Fibroblast of skin of abdomen (primary cell): Measurements from ENCODE around the gene LRBA.
"Not testable (repeated sequence)": the region's sequence is repeated elsewhere in the genome, so short reads cannot be mapped to it uniquely, and the experiment has no call there.

Source experiments
- DNase-seq: peaks from one replicate; pipeline ENCODE4 v3.0.0-alpha.2; 2013

The LRBA gene

DNA sequence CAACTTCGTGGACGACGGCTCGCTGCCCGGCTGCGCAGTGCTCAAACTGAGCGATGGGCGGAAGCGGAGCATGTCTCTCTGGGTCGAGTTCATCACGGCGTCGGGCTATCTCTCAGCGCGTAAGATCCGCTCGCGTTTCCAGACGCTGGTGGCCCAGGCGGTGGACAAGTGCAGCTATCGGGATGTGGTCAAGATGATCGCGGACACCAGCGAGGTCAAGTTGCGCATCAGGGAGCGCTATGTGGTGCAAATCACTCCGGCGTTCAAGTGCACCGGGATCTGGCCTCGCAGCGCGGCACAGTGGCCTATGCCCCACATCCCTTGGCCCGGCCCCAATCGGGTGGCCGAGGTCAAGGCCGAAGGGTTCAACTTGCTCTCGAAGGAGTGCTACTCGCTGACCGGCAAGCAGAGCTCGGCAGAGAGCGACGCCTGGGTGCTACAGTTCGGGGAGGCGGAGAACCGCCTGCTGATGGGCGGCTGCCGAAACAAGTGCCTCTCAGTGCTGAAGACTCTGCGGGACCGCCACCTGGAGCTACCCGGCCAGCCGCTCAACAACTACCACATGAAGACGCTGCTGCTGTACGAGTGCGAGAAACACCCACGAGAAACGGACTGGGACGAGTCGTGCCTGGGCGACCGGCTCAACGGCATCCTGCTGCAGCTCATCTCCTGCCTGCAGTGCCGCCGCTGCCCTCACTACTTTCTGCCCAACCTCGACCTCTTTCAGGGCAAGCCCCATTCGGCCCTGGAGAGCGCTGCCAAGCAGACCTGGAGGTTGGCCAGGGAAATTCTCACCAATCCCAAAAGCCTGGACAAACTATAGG is 431.6 kb downstream of the LRBA start:
- DNase-seq = peak; percentile 23

DNA sequence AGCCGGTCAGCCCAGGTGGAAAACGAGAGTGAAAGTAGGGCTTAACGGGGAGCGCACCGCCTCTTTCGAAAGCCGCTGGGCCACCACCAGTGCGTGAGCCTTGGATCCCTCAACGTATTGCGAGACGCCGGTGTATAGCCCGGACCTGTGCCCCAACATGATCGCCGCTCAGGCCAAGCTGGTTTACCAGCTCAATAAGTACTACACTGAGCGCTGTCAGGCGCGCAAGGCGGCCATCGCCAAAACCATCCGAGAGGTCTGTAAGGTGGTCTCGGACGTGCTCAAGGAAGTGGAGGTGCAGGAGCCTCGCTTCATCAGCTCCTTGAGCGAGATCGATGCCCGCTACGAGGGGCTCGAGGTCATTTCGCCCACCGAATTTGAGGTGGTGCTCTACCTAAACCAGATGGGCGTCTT is 432.2 kb downstream of the LRBA start:
- DNase-seq = peak; percentile 8

DNA sequence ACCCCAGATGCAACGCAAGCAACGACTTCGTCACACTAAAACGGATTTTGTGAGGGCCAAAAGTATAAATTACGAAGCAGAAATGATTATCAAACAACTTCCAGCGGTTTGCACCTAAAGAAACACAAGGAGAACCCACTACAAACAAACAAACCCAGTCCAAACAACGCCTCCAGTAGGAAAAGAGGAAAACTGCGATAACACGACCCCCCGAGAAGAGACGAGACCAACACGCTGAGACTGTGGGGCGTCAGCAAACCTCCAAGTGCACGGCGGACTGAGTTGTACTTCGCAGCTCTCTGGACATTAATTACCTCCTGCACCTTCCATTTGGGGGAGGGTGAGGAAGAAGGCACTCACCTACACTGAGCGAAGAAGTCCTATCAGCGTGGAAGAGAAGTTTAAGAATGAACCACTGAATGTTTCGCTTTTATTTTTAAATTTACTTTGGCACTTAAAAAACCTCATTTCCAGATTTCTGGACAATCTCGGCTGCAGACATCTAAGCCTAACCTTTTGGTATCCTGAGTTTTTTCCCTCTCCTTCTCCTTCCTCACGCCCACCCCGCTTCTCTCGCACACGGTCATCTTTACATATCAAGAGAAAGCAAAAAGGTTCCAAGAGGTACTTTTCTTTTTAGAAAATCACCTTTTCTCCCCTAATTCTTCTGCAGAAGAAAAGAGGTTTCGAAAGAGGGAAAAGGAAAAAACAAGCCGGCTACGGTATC is 432.8 kb downstream of the LRBA start, which contains the start of gene MAB21L2:
TSS of gene MAB21L2 (plus strand) at position 6 of the 727 bp plus-strand sequence. CDS start 879 bp downstream, outside the sequence.
- no peak for DNase-seq

GRCh38 chr4:150581641-150582051 is 433.4 kb downstream of the LRBA start:
- DNase-seq = peak; percentile 65

GRCh38 chr4:150581056-150581605 is 434.0 kb downstream of the LRBA start:
- no peak for DNase-seq

GRCh38 chr4:150580306-150580705 is 434.8 kb downstream of the LRBA start:
- no peak for DNase-seq

GRCh38 chr4:150579551-150580234 is 435.4 kb downstream of the LRBA start:
- peak; percentile 33 for DNase-seq

GRCh38 chr4:150578745-150579501 is 436.2 kb downstream of the LRBA start:
- peak; percentile 46 for DNase-seq

DNA sequence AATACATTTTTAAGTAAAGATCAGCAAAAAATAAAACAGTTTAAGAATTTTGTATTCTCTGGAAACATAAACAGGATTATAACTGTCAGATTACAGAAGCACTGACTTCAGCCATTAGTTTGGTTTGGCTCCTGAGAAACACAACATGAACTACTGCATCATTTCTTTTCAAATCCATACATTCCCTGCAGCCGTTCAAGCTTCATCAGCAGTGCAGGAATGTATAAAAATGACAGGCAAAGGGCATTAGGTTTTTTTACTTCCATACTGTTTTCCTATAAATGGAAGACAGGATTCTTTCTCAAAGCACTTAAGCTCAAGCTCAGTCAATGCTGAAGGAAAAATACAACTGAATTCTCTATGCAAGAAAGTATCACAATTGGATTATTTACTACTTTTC is 437.3 kb downstream of the LRBA start:
- no peak for DNase-seq

DNA sequence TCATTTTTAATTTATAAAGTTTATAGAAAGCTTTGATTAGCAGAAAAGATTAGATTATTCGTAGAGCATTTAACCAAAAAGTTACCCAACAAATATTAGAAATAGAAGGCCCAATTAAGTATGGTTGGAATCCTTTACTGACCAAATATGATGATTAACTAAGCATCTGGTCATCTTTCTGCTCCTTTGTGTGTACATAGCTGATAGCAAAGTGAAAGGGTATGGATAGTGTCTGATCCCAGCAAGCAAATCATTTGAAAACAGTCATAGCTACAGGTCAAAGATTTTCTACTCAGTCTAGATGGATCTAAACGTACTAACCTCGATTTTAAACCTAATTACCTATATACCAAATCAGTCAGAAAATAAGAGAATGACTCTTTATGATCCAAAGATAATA is 440.4 kb downstream of the LRBA start:
- no peak for DNase-seq

GRCh38 chr4:150573534-150573933 is 441.6 kb downstream of the LRBA start:
- peak; percentile 63 for DNase-seq

- DNase-seq = no peak
Measured at GRCh38 chr4:150572704-150573504, 442.2 kb downstream of the LRBA start.

DNA sequence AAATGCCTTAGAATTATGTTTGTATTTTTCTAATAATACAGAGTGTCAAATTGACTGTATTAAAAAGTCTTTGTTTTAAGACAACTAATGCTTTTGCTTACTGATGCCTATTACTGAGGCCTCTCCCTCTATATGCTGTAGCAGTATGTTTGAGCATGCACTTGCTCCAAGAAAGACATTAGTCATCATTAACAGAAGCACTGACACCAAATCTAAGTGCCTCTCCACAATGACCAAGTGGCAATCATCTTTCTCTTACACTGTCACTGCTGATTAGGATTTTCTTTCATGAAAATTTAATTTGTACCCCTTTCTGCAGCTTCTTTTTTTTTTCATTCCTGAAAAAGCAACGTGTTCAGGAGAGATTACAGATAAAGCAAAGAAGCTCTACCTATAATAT is 444.2 kb downstream of the LRBA start:
- no peak for DNase-seq

DNA sequence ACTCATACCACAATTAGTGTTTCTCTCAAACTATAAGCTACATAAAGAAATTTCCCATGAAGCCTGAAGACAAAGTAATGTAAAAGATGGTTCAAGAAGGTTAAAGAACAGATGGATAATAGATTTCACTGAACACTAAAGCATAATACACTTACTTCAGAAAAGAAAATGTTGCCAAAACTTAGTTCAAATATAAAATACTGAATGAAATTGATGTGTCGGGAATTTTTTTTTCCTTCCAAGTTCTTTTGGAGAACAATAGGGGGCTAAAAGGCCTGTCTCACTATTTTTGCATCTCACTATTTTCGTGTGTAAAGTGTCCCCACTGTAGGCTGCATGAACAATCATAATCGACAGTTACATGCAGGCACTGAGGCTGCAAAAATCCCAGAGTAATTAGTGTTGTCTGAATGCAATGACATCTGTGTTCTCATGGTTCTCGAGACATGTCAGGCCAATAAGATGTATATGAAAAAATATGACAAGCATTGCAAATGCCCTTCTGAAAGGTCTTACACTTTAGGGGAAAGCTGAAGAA is 445.0 kb downstream of the LRBA start:
- DNase-seq = no peak

DNA sequence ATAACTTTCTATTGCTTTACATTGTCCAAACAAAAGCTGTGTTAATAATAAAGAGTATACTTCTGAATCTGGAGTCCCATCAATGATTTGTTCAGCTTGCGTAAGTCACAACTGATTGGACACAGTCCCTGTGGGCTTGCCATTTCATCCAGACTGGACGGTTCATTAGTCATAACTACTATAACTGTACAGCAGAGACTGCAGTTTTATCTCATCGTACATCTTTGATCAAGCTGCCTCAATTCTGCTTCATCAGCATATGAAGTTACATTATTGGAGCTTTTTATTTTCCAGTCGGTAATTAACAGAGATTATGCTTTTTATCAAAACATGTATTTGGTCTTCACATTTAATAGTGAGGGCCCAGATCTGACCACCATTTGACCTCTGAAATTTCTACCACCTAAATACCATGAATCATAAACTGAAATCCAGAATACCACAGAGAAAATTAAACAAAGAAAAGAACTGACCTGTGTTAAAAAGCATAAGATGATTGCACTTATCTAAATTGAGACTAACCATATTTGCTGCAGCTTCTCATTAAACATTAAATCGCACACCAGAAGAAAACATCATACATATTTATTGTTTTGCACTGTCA is 445.6 kb downstream of the LRBA start:
- DNase-seq = peak; percentile 53

GRCh38 chr4:150567070-150567469 is 448.0 kb downstream of the LRBA start:
- DNase-seq = no peak

- DNase-seq = not testable (repeated sequence)
Measured at GRCh38 chr4:150564967-150565366, 450.1 kb downstream of the LRBA start.

DNA sequence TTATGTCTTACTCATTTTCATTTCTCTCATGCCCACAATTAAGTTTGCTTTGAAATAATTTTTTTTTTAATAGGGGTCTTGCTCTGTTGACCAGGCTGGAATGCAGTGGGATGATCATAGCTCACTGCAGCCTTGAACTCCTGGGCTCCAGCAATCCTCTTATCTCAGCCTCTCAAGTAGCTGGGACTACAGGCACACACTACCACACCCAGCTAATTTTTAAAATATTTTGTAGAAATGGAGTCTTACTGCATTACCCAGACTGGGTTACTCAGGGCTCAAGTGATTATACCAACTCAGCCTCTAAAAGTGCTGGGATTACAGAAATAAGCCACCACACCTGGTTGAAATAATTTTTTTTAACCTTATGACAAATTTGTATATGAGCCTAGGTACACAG is 452.3 kb downstream of the LRBA start:
- no peak for DNase-seq

DNA sequence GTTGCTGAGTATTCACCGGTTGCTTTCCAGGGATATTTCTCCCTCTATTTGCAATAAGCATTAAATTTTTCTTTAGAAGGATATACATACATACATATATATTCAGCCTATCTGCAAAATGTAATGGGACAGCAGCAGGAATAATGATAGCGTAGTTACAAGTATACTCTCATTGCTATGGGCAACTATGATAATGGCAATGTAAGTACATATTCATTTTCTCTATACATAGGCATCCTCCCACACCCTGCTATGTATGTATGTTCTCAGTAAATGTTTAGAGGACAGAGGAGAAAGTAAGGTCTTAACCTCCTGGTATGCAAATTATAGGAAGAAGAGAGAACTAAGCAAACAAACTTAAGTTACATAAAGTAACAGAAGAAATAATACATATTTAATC is 452.8 kb downstream of the LRBA start:
- DNase-seq = no peak

DNA sequence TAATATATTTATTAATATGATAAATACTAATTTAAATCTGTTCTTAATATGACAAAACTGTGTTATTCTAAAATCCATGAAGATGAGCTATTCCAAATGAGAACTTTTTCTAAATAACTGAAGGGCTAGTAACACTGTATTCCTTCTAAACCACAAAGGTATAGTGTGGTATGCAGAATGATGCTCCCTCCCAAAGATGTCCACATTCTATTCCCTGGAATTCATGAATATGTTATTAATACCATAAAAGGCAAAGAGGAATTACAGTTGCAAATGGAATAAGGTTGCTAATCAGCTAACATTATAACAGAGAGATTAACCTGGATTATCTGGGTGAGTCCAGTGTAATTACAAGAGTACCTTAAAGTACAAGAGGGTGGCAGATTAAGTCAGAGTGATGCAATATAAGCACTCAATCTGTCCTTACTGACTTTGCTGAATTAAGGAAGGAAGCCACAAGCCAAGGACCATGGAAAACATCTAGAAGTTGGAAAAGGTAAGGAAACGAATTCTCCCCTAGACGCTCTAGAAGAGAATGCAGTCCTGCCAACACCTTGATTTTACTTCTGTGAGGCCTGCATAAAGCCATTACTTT is 453.8 kb downstream of the LRBA start:
- DNase-seq = peak; percentile 4
